NCI-H226 (cell line): Measurements from ENCODE around the gene WDR86.

Source experiments
- DNase-seq: peaks from one replicate; pipeline ENCODE4 v3.0.0-alpha.2; 2015

Gene WDR86

DNA sequence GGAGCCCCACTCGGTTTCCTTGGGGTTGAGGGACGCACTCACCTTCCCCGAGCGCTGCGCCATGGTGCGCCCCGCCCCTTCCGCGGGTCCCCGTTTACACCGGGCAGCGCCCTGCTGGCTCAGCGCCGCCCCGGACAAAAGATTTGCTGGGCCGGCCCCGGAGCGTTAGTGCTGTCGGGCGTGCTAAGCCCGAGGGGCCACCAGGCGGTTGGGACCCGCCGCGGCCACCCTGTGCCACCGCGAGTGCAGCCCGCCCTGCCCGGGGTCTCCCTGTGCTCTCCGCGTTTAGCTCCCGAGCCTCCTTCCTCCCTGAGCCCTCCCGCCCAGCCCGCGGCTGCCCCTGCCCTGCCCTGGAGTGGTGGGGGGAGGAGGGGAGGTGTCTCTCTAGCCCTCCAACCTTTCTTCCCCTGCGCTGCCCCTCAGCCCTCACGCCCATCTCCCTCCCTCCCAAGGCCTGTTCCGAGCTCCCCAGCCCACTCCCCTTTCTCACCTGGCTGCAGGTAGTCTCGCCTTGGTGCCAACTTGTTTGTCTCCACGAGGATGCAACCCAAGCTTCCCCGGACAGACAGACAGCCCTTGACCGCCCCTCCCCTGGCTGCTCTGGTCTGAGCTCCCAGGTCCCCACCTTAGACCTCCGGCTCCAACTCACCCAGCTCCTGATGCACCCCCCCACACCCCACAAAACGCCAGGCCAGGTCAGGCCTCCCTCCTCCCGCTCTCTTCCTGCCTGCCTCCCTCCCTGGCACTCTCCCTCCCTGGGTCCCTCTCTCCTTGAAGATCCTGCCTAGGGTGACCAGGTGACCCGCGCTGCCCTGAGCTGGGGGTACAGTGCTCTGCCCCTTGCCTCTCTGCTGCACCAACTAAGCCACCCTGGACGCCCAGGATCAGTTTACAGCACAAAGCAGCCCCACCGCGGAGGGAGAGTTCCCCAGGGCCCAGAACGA lies 30.3 kb upstream of the WDR86 start, which contains the start of gene CRYGN:
Gene CRYGN (minus strand): TSS at position 287 of the 944 bp plus-strand sequence. CDS start 224 bp downstream, at position 63.
- DNase-seq: no peak

DNA sequence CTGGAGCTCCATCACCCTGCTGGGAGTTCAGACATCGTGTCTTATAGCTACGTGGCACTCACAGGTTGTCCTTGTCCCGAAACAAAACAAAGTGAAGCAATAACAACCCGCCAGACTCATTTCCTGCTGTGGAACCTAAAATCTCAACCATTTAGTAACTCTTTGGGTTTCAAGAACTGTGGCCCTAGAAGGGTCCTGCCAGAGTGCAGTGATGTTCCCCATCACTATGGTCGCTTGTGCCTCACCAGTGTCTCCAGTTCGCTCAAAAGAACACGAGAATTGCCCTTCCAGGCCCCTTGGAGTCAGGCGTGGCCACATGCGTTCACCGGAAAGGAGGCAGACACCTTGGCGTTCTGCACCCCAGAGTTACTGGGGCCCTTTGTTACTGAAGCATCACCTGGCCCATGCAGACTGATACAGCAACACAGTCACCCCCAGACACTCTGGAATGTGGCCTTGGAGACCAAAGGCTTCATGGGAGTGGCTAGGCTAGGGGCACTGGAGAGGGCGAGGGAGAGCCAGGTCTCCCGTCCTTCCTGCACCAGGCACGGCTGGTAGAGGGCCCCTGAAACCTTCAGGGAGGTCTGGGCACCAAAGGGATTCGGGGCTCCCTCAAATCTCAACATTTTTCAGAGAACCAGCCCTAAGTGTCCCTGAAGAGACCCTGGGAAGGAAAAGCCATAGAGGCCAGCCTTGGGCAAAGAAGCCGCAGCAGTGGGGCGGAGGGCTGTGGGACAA lies 29.2 kb upstream of the WDR86 start:
- no peak for DNase-seq

DNA sequence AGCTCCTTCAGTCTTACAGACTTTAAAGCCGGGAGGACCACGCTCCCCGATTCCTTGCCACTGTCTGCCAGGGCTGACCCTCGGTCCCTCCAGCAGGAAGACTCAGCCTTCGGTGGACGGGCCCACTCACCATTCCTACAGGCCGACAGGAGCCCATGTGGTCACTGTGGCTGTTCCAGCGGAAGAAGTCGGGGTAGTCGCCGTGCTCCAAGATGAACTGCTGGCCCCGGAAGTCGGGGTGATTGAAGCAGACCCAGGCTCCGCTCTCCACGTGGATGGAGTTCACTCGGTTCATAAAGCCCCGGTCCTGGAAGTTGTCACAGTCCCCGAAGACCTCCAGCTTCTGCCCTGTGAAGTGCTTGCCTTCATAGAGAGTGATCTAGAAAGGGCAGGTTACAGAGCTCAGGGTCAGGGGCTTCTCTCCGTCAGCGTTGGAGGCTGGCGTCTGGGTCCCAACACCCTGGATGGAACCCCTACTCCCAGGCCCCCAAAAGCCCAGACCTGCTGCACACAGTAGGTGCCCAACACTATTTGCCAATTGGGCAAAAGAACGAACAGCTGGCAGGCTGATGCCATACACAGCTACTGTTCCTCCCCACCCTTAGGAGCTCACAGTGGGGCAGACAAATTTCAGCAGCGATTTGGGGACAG lies 28.2 kb upstream of the WDR86 start:
- DNase-seq: no peak

DNA sequence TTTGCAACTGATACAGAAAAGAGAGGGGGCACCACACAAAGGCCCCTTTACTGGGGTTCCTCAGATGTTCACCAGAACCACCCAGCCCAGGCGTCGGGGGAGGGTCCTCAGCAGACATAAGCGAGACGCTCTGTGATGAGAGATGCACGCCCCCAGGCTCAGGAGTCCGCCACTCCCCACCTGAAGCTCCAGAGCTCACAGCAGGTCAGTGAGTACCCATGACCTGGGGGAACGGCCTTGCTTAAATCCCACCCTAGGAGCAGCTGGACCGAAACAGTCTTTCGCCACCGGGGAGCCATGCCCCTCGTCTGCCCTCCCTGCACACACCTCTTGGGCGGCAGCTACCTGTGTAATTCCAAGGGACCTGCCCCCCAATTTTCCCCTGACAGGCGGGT lies 27.3 kb upstream of the WDR86 start:
- DNase-seq: no peak

DNA sequence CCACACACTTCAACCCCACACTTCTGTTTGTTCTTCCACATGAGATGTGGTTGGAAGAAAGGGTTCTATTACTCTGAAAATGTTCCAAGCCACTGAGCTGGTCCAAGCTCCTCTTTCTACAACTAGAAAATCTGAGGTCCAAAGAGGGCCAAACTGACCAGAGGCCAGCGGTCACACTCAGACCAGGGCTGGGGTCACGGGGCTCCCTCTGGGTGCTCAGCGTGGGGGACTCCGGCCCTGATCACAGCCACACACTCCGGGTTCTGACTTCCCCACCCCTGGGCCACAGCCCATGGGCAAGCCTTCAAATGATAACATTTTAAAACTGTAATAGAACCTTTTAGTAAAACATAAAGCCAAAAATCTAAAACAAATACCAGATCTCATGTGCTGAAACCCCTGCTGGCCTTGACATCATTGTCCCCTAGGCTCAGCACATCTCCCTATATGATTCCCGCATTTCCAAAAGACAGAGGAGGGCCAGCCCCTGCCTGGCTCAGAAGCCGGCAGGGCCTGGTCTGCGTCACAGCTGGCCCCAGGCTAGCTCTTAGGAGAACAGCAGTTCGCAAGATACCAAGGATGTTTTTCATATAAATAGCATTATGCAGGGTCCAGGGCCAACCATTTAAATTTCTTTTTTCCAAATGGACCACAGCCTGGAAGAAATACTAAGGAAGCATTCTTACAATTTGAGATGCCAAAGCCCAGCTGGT lies 26.8 kb upstream of the WDR86 start:
- no peak for DNase-seq

DNA sequence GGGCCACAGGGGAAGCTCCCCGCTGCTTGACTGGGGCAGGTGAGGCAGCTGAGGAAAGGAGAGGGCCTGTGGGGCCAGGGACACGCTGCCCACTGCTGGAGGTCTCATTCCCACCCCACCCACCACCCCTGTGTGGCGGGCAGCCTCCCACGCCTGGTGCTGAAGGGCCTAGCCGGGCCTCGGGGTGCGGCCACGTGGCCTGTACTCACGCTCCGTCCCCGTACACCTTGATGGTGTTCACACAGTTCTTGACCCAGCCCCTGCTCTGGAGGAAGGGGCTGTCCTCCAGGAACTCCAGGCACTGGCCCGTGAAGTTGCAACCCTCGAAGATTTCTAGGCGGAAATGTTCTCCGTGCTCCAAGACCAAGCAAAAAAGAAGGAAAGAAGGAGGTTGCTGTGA lies 26.1 kb upstream of the WDR86 start:
- no peak for DNase-seq

DNA sequence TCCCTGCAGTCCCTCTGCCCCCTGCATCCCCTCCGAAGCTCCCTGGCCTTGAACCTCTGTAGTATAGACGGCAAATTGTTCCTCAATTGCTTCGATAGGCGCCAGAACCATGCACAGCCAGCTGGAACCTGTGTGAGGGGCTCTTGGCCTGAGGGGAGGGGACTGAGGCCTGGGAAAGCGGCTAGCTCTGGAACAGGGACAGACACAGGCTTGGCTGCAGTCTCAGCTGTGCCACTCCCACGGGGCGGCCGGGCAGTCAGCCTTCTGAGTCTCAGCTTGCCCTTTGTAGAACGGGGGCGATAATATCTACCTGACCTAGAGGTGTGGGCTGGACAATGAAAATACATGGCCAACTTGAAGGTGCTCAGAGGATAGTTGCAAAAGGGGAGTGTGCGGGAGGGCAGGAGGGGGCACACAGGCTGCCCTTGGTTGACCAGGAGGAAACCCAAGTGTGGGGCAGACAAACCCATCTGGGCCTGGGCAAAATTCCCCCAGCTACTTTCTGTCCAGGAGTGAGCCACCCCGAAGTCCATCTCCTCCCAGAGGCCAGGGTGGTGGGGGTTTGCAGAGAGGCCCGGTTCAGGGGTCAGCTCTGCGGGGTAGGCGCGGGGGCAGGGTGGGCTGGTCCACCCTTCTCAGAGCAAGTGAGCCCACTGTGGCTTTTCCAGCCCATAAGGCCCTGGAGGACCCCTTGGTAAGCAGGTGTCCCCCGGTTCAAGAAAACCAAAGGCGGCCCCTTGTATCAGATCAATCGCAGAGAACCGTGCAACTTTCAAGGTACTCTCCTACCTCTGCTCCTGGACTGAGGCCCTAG lies 25.5 kb upstream of the WDR86 start:
- no peak for DNase-seq

DNA sequence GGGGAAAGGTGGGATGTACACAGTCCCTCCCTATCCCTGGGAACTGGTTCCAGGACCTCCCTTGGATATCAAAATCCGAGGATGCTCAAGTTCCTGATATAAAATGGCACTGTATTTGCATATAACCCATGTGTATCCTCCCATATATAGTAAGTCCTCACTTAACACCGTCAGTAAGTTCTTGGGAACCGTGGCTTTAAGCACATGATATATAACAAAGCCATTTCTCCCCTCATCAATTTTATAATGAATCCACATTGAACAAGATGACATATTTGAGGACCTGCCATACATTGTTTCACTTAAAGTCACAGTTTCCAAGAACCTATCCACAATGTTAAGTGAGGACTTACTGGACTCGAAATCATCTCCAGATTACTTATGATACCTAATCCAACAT lies 24.7 kb upstream of the WDR86 start:
- DNase-seq: no peak

DNA sequence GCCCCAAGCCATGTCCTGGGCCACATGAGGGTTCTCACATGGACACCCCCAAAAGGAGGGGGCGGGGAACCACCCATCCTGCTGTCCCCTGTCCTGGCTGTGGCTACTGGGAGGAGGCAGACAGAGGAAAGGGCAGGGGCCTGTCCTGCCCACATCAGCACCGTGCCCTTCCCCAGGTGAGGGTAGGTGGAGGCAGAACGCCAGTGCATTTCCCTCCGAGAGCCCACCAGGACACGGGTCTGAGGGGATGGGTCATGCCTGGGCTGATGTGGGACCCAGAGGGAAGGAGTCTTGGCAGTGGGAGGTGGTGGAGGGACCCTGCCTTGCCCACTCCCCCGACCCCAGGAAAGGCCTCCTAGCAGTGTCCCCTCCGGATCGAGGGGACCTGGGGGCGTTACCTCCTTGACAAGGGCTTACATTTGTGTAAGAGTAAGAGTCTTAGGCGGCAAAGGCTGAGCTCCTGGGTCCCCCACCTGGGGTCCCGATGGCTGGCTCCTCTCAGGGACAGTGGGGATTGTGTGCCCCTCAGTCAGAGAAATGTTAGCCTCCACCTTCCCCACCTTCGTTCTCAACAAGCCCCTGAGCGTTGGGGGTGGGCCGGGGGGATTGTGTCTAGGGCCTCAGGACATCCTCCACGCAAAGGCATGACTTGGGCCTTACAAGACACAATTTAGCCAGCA lies 24.0 kb upstream of the WDR86 start:
- no peak for DNase-seq

DNA sequence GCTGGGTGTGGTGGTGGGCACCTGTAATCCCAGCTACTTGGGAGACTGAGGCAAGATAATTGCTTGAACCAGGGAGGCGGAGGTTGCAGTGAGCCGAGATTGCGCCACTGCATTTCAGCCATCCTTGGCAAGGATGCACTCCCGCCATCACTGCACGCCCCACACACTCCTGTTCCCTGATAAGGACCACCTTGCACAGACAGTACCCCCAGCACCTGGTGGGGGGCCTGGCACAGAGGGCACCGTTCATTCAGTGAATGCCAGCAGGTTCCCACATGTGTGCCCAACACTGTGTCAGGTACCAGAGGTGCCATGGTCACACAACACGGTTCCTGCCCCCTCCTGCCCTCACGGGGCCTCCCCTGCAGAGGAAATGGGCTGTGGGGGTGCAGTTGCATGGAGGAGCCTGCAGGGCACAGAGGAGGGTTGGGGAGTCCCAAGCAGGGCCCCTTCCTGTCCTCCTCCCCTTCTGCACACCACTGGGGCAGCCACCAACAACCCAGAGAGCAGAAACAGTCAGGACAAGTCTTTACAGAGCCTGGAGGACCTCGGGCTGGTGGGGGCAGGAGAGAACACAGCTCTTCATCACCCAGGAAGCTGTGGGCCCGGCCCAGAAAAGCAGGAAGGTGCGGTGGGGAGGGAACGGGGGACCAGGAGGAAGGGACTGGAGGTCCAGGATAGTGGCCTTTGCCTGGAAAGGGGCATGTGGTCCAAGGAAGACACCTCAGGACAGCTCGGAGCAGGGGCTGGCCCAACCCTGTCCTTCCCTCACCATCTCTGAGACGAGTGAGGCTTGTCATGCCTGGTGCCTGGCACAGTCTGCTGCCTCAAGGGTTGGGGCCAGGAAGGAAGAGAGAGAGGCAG lies 23.1 kb upstream of the WDR86 start:
- DNase-seq: no peak

DNA sequence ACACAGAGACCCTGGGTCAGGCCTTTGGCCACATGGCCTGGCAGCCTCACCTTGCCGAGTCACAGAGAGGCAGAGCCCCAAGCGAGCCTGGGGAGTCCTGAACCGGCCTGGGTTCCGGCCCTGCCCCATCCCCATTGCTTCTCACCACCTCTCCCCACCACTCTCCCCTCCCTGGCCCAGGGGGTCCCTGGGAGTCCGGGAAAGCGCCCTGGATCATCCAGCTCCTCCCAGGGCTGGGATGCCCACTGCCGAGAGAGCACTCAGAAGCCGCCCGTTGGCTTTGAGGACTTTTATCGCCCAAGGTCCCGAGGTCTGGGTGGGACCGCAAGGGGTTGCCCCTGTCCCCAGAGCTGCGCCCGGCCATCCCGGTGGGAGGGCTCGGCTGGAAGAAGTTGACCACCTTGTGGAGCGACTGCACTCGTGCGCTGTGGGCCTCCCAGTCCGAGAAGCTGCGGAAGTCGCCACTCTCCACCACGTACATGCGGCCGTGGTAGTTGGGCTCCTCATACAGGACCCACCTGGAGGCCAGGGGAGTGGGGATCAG lies 22.0 kb upstream of the WDR86 start:
- no peak for DNase-seq

DNA sequence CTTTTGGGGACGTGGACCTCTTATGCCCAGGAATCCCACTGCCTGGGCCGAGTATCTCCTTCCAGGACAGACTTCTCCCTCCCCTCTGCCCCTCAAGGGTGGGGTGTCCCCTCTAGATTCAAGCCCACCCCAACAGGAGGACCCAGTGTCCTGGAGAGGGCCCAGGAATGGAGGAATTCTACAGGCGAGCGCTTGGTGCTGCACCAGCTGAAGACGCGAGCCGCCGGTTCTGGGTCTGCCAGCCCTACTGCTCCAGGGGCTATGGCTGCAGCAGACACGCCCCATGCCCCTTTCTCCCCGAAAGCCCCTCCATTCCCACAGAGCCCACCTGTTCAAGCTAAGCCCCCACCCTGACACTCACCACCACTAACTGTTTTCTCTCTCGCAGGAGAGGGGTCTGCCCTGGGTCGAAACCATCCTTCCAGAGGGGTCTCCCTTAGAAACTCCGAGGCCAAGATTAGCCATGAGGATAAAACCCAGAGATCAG lies 21.5 kb upstream of the WDR86 start:
- DNase-seq: no peak

DNA sequence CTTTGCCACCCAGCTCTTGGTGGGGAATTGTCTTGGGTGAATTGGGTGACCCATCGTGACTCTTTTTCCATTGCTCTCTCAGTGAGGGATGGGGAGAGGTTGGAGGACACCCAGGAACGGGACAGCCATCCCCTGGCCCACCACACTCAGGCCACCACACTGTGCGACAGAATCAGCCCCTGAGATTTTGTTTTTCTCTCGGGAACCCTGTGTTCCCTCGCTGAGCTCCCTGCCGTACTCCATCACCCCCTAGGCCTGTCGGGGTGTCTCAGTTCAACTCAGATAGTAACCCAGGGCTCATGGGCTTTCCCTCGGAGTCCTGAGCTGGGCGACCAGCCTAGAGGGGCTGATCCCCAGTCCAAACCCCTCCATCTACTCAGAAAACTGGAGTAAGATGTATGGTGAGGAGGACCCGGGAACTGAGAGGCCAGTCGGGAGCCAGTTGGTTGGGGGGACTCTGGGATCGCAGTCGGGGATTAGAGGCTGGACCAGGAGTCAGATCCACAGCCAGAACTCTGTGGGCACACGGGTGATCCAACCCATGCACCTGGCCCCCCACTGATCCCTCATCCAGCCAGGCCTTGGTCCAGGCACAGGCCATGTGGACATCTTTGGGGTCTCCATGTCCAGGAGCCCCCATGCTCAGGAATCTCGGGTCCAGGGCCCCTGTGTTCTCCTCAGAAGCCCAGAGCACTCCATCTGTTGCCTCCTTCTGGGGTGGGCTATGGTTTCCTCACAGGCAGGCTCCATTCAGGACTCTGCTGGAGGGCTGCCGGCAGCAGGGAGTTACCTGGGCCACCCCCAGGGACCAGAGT lies 20.8 kb upstream of the WDR86 start:
- no peak for DNase-seq

DNA sequence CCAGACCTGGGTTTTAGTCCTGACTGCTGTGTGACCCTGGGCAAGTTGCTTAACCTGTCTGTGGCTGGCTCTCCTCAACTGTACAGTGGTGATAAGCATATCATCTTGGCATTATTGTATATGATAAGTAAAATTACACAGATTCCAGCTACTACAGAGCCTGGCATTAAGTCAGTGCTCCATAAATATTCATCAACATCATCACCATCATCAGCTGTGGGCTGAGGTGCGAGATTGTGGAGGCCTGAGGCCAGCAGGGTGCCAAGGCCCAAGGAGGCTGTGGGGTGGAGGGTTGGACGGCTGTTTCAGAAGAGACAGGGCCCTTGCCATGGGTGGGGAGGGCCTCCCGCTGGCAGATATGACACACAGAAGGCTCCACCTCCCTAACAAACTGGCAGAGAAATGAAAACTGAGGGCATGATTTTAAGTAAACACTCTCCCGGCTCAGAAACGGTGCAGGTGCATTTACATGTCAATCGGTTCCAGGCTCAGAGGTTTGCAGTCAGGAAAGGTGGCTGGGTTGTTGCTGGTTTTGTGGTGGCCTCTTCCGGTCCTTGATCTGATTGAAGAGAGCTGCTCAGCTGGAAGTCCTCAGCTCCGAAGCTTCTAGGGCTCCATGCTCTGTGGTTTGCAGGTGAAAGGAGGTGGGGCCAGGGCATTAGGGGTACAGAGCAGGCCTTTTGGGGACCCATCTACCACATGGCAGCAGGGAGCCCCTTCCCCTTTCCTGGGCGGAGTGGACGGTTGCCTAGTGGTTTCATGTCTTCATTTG lies 19.9 kb upstream of the WDR86 start:
- DNase-seq: peak; percentile 72

DNA sequence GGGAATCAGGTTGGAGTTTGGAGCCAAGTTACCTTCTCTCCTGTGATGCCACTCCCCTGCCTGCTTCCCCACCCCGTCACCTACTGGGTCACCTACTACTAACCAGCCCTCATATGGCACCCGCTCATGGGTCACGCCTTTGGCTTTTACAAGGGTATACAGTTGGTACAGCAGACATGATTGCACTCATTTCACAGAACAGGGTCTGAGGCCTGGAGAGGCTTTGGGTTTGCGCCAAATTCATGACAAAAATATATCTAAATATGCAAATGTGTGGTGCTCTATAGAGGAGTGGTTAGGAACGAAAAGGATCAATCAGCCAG lies 19.4 kb upstream of the WDR86 start:
- DNase-seq: no peak

DNA sequence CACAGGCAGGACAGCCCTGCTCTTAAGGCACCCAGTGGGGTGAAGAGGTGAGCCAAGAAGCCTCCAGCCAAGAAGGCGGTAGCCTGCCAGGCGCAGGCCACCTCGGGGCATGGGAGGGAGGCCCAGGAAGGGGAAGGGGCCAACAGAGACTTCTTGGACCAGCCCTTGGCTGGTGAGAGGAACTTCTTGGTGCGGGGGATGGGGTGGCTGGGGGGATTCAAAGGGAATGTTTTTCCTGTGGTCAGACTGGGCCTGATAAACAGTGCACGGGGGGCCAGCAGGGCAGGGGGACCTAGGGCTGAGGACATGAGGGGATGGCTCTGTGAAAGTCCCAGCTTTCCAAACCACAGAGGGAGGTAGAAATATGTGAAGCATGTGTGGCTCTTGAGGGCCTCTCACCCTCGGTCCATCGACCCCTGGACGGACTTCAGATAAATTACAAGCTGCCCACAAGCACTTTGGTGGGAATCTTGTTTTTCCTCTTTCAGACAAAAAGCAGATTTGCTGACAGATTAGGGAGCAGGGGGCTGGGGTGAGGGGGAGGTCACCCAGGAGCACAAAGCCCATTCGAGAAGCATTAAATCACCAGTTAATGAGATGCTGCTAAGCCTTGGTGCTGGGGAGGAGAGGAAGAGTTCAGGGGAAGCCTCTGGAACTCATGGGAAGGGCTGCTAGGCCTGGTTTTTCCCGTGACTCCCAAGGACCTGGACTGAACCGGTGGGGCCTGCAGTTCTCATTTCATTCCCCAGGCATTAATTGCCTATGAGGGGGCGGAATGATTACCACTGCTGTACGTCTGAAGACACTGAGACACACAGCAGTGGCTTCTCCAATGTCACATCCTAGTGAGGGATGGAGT lies 18.8 kb upstream of the WDR86 start:
- peak; percentile 49 for DNase-seq

DNA sequence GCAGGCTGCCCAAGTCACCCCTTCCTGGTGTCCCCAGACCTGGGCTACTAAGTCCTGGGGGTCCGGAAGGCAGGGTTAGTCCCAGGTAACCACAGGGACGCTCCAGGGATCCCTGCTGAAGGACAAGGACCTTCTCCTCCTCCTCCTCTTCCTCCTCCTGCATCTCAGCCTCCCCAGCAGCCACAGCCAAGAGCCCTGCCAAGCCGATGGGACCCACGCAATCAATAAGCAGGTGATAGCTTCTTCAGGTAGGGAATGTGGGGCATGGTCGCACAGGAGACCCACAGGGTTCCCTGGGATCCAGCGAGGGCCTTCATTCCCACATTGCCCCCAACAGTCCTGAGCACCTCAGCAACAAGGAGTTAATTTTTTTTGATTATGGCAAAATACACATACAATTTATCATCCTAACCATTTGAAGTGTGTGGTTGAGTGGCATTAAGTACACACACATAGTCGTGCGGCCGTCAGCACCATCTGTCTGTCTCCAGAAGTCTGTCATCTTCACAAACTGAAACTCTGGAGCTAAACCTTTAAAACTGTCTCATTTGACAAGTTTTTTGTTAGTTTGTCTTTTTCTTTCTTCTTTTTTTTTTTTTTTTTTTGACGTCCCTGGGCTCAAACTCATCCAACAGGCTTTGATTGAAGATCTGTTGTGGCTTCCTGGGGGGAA lies 18.0 kb upstream of the WDR86 start:
- DNase-seq: no peak
